Neural progenitor cell (in vitro differentiated cells): Measurements from ENCODE around the gene TRAF7.
"Not testable (repeated sequence)": the region's sequence is repeated elsewhere in the genome, so short reads cannot be mapped to it uniquely, and the experiment has no call there.

Source experiments
- EZH2 ChIP-seq: fragments of 200-600 bp; sonication (generic); IDR thresholded peaks from 2 replicates; pipeline ENCODE4 v1.6.1; 2017; ENCODE audit warnings: antibody characterized with exemption, mild to moderate bottlenecking, moderate library complexity
- EZH2phosphoT487 ChIP-seq: fragments of 200-600 bp; sonication (generic); IDR thresholded peaks from 2 replicates; pipeline ENCODE4 v1.6.1; 2017; ENCODE audit warnings: antibody characterized with exemption
- TF ChIP-seq, protein P1 (sequence below): fragments of 200-600 bp; sonication (generic); IDR thresholded peaks from 2 replicates; pipeline ENCODE4 v1.5.1; 2017; ENCODE audit warnings: antibody characterized with exemption, mild to moderate bottlenecking

DNA sequence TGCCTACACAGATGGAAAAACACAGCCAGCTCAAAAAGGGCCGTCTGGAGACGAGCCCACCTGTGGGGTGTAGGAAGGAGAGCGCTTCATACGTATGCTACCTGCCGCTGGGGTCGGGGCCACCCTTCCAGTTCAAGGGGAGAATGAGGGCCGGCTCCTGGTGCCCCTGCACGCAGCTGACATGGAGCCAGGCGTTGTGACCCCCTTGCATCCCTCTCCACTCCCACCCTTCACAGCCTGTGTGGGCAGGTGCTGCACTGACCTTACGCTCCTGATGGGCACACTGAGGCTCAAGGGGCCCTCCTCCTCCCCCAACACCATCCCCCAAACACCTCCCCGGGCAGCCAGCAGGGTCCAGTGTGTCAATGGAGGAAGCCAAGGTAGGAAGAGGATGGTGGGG lies 30.0 kb upstream of the TRAF7 start:
- TF ChIP-seq, protein P1, sequence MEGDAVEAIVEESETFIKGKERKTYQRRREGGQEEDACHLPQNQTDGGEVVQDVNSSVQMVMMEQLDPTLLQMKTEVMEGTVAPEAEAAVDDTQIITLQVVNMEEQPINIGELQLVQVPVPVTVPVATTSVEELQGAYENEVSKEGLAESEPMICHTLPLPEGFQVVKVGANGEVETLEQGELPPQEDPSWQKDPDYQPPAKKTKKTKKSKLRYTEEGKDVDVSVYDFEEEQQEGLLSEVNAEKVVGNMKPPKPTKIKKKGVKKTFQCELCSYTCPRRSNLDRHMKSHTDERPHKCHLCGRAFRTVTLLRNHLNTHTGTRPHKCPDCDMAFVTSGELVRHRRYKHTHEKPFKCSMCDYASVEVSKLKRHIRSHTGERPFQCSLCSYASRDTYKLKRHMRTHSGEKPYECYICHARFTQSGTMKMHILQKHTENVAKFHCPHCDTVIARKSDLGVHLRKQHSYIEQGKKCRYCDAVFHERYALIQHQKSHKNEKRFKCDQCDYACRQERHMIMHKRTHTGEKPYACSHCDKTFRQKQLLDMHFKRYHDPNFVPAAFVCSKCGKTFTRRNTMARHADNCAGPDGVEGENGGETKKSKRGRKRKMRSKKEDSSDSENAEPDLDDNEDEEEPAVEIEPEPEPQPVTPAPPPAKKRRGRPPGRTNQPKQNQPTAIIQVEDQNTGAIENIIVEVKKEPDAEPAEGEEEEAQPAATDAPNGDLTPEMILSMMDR = not testable (repeated sequence)
- not testable (repeated sequence) for TF ChIP-seq EZH2, EZH2phosphoT487
